GDM1 (cell line): ENCODE results near the gene MLKL.
"Not testable (repeated sequence)": the region's sequence is repeated elsewhere in the genome, so short reads cannot be mapped to it uniquely, and the experiment has no call there.

ENCODE experiments used
- DNase-seq: peaks from one replicate; lab custom pipeline; 2025; lab: John Stamatoyannopoulos, UW

MLKL gene

DNA sequence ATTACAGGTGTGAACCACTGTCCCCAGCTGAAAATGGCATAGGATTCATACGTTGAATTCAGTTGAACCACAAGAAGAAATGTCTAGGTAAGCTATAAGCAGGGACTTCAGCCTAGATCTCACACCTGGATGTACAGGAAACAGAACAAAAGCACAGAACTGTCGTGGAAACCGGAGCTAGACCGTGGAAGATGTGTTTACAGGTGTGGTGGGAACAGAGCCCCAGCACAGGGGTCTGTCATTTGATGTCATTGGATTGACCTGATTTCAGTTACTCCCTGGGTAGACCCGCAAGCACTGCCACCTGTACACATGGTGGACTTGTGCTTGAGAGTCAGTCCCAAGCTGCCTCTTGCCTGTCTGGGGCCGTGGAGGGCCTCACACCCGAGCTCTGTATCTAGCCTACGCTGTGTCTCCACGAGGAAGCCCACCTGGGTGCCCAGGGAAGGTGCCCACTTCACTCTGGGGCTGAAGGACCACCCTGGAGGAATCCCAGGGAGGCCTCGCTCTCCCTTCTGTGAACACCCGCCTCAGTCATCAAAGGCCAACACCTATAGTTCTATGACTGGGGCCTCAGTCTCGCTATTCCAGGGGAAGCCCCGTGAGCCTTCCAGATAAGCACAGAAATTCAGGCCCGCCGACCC is 32.2 kb upstream of the MLKL start:
- DNase-seq: no peak

DNA sequence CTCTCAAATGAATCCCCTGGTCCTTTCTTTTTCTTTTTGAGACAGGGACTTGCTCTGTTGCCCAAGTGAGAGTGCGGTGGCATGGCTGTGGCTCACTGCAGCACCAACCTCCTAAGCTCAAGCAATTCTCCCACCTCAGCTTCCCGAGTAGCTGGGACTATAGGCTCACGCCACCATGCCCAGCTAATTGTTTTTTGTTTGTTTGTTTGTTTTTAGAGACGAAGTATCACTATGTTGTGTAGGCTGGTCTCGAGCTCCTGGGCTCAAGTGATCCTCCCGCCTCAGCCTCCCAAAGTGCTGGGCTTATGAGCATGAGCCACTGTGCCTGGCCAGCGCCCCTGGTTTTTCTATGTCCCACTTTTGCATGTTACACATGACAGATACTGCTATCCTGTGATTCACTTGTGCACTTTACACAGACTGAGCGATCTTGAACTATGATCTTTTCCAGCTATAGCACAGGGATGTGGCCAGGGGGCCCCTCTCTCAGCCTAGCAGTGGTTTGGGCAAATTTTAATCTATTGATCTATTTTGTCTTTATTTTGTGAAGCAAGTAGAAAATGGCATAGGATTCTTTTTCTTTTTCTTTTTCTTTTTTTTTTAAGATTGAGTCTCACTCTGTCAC is 31.3 kb upstream of the MLKL start:
- DNase-seq: no peak

DNA sequence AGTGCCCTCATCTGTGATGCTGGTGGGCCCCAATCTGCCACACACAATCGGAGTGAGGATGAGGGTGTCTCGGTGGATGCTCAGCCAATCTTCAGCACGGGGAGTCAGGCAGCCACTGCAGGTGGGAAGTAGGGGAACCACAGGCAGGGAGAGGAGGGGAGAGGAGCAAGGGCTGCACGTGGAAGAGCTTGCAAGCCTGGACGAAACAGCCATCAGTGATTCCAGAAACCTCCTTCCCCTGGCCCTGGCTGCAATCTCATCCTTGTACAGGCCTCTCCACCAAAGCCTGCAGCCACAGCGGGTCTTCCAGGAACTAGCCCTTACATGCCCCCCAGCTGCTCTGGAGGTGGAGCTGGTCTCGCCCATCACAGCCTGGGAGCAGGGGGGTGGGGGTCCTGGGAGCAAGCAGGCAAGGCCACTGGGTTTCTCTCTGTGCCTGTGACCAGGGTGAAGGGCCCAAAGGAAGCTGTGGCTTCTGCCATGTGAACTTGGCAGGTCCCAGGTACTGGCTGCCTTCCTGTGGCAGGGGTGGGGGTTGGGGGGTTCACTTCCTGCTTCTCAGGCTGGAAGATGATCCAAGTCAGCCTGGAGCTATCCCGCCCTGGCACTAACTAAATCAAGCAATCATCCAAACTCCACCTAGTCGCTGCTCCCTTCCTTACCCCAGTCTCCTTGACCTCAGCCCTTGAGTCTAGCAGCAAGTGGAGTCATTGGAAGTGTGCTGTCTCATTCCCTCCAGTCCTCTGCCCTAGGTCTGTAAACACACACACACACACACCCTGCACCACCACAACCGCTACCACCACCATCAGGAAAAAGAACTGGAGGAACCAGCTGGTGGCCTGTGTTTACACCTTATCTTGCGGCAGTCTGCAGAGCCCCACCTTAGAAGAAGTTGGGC is 29.4 kb upstream of the MLKL start:
- peak; percentile 48 for DNase-seq

DNA sequence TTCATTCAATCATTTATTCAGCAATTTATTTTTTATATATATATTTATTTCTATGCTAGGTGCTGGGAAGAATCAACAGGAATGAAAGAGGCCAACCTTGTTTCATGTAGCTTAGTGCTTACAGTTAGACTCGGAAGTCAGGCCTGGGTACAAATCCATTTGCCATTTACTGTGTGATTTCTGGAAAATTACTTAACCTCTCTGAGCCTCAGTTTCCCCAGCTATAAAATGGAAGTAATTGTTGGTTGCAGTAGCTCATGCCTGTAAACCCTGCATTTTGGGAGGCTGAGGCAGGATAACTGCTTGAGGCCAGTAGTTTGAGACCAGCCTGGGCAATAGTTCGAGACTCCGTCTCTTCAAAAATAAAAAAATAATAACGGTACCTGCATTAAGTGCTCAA is 27.2 kb upstream of the MLKL start:
- no peak for DNase-seq

DNA sequence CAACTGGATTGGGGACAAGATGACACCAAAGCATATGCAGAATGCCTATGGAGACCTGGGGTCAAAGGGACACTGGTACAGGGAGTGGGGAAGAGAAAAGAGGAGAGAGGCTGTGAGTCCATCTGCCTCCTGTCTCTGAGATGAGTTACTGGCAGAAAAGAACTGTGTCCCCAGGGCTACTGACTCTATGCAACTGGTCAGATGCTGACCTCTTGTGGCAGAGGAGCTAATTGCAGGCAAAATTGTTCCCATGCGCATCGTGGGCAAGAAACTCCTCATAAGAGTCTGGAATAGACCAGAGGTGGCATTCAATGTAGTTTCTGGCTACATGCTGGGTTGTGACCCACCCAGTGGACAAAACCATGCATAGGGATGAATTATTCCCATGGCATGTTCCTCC is 26.1 kb upstream of the MLKL start:
- DNase-seq: no peak

DNA sequence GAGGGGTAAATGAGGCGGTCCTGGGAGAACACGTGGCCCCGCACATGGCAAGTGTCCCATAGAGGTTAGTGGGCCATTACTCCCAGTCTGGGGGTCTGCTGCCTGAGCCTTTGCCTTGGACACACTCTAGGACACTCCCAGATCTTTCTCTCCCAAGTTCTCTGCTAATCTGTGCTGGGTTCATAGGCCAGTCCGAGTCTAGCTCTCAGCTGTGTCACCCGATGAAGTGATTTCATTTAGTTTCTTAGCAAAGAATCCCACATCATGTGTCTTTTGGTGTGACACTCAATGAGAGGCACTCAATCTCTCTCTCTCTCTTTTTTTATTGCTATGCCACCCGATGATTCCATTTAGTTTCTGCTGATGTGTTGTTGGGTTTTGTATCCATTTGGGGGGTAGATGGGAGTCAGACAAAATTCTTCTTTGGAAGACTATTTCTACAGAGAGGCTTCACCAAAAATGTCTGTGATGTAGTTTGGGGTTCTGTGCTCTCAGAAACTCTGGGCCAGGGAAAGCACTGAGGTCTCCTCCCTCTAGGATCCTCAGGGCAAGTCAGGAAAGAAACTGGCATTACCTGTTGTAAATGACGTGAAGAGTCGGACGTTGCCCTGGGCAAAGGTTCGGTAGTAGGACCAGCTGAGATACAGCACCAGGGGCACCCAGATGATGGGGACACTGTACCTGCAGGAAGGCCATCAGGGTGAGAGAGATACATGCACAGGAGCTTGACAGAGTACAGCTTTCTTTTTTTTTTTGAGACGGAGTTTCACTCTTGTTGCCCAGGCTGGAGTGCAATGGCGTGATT is 25.2 kb upstream of the MLKL start:
- no peak for DNase-seq

DNA sequence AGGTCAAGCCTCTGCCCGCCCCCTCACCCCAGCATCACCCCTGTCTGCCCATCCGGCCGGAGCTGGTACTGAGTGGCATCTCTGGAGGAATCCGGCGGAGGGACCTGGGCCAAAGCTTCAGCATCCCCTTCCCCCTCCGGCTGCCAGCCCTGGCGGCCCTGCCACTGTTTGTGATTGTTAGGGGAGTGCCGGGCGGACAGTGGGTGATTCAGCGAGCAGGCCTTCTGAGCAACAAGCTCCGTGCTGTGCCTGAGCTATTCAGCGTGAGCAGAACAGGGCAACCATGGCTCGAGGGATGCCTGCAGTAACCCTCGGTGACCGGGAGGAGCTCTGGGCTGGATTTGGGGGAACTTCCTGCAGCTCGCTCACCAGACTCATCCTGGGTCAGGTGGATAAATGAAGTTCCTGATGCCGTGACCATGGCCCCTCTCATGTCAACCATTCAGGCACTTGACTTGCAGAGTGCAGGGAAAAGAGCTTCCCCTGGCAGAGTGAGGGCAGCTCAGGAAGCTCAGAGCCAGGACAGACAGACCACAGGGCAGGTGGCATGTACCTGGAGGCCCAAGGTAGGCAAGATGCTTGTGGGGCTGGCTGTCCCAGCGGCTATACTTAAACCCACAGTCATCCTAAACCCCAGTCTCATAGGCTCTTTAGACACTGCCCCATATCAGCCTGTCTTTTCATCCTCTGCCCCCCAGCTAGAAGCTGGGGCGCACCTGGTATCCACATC is 24.3 kb upstream of the MLKL start:
- no peak for DNase-seq

DNA sequence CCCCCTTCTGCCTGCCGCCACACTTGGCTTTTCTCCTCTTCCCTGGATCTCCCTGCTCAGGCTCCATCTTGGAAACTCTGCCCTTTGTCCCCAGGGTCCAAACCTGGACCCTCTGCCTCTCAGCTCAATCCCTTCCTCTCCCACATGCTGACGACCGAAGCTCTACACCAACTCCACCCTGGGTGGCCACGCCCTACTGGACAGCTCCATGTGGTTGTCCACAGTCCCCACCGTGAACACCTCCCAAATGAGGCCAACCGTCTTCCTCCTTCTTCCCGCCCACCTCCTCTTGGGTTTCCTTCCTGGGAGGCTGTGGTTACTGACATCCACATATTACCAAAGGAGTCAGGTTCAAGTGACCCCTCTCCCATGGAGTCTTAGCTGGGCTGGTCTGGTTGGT is 22.6 kb upstream of the MLKL start:
- DNase-seq: no peak

DNA sequence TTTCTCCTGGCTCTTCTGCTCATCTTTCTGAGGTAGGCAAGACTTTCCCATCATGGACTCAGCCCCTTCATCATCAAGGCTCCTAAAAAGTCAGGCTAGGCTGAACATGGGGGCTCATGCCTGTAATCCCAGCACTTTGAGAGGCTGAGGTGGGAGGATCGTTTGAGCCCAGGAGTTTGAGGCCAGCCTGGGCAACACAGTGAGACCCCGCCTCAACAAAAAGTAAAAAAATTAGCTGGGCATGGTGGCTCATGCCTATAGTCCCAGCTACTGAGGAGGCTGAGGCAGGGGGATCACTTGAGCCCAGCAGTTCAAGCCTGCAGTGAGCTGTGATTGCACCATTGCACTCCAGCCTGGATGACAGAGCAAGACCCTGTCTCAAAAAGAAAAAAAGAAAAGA is 21.5 kb upstream of the MLKL start:
- DNase-seq: not testable (repeated sequence)

DNA sequence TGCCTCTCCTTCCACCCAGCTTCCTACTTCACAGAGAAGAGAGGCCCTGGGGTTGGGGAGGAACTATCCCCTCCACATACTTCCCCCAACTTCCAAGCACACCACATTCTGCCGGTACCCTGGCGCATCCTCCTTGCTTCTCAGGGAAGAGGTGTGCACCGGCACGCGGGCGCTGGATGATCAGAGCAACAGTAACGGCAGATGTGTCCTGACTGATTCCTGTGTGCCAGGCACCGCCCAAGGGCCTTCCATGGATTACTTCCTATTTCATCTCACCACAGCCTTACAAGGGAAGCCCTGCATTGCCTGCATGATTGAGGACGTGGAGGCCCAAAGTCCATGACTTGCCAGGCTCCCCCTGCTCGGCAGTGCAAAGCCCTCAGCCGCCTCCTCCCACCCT is 21.1 kb upstream of the MLKL start:
- no peak for DNase-seq

DNA sequence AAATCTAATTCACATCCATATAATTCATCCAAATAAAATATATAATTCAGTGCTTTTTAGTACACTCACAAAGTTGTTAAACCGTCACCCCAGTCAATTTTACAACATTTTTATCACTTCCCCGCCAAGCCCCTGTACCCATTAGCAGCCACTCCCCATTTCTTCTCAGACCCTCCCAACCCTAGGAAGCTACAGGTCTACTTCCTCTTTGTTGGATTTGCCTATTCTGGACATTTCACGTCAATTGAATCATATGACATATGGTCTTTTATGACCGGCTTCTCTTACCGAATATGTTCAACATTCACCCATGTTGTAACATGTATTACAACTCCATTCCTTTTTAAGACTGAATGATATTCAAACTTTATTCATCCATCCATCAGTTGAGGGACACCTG is 19.9 kb upstream of the MLKL start:
- DNase-seq: no peak

DNA sequence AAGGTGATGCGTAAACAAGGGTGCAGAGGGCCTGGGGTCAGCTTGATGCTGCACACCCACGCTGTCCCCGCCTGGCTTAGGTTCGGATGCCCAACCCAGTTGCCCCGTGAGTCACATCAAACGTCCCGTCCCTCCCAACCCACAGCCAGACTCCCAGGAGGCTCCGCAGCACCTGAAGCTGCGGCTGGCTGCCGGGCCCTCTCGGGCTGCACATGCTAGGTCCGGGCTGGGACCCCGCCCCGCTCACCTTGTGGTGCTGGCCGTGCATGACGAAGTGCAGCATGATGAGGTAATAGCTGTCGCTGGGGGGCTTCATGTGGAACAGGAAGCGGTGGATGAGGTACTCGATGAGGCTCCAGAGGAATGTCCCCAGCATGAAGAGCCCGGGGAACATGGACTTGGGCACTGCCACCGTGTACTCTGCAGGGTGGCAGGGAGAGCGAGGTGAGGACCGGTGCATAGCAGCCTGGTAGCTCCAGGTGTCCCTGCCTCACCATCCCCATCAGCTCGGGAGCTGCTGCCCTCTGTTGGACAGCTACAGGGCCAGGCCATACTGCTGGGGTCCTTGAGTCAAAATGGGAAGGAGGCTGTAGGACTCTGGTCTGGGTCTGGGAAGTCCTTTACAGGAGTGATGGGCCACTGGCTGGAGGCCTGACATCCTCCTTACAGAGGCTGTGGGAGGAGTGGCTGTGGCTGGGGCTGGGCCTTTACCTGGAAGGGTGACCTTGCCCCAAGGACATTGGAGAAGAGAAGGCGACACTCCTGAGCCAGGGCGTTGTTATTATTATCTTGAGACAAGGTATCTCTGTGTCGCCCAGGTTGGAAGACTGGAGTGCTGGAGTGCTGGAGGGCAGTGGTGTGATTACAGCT is 18.3 kb upstream of the MLKL start:
- DNase-seq: no peak

DNA sequence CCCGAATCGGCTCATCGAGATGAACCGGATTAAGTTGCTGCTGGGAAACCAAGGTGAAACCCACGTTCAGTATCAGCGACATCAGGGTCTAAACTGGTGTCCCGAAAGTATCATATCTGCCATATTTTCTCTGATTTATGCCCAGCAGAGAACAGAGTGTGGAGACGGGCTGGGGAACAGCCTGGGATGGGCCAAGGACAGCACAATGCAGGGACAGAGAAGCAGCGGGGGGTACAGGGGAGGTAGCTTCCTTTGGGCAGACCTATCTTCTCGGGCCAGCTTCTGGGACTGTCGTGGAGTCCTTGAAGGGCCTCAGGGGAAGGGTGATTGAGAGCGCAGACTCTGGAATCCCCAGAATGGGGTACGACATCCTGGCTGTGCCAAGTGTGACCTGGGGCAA is 17.5 kb upstream of the MLKL start:
- DNase-seq: no peak

DNA sequence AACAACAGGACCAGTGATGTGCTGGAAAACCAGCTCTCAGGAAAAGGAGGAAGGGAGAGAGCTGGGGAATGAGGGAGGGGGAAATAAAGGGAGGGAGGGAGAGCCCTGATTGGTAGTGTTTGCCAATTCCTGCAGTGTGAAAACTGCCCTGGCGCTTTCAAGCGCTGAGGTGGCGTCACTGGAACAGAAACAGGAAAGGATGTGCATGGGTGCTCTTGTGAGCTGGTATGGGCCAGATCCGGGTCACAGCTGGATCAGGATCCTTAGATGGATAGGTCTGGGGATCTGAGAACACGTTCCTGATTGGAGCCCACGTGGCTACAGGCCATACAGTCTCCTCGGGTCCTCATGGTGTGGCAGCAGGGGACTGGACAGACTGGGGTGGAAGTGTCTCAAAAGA is 16.7 kb upstream of the MLKL start:
- no peak for DNase-seq

DNA sequence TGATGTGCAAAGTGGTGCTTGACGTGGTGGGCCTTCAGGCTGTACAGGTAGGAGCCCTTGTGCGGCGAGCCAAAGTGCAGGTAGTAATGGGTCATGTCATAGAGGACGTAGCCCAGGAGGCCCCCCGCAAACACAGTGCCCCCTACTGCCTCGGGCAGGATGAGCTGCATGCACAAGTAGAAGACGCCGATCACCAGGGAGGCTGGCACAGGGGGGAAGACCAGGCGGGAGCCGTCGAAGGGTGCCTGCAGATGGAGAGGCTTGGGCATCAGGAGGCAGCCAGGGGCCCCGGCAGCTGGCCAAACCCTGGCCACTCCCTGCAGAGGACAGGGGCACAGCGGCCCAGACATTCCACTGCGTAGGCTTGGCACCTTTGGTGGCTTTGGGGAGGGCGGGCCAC is 15.7 kb upstream of the MLKL start:
- no peak for DNase-seq

DNA sequence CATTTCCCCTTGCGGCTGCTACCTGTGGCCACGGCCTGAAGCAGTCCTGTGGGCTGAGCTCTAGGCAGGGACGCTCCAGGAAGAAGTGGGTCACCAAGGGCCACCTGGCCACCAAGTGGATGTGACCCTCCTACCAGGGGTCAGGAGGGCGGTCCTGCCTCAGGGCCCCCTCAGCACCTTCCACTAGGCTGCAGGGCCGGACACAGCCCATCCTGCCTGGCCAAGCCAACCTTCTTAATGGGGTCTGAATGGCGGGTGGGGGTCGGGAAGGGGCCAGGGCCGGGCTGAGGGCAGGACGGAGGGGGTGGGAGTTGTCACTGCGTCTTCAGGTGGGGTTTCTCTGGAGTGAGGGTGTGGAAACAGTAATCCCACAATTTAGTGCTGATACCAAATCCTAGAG is 13.2 kb upstream of the MLKL start:
- no peak for DNase-seq

DNA sequence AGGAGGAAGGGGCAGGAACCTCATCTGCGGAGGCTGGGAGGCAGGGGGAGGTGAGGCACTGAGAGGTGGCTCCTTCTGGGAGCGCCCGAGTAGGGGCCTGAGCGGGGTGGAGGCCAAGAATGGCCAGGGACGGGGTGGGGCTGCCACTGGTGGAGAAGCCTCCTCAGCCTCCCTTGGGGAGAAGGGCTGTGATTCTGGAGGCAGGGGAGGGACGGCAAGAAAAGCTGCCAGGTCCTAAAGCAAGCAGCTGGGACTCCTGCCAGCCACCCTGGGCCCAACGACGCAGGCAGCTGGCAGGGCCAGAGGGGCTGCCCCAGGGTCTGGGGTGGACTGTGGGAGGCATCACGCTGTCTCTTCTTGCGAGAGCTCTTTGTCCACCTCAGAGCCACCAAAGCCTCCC is 12.7 kb upstream of the MLKL start:
- no peak for DNase-seq

DNA sequence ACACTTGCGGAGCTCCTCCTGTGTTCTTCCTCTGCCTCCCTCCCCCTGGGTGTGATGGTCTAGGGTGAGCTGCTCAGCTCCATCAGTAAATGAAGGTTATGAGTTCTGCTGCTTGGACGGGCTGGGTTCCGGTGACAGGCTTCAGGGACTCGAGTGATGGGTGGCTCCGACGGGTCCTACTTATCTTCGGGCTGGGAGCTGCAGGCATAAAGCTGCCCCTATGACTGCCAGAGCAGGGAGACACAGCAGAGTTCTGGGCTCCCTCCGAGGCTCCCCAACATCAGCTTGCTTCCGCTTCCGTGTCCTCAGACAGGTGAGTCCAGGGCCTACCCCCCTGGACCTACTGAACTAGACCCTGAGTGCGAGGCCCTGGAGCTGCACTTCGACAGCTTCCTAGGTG is 11.3 kb upstream of the MLKL start:
- no peak for DNase-seq

DNA sequence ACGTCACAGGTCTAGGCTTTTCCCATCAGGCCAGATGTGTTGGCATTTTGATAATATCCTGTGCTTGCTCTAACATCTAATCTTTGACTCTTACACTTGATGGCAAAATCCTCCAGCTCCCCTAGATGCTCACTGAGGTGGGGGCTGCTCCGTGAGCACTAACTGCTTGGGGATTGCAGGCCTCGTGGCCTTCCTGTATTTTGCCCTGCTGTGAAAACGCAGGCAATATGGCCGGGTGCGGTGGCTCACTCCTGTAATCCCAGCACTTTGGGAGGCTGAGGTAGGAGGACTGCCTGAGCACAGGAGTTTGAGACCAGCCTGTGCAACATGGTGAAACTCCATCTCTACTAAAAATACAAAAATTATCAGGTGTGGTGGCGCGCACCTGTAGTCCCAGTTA is 9.7 kb upstream of the MLKL start:
- no peak for DNase-seq

DNA sequence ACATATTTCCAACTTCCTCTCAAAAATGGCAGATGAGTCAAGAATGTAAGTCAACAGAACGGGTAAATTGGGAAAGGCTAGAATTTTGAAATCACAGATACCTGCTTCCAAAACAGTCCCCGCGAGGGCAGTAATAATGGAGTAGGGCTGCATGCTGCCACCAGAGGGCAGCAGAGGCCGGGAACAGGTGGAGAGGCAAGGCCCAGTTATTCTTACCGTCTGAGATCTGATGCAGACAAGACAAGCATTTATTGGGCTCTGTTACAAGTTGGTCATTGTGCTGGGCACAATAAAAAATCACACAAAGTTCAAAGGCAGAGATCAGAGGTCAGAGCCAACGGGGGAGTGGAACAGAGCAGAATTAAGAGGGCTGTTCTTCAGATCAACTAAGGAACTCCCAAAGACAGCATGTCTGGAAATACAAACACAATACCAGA is 8.8 kb upstream of the MLKL start:
- peak; percentile 18 for DNase-seq

DNA sequence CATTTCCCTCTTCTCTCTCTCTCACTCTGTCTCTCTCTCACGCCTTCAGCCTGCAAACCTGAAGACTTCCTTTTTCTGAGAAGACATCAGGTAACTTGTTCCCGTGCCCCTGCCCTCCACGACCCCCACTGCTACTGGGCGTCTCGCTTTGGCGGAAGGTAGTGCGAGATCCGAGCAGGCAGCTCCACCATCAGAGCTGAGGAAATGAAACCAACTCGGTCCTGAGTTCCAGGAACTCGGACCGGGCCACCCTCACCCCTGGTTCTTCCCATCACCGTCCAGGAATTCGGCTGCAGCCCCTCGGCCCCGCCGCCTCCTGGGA is 585 bp downstream of the MLKL start:
- DNase-seq: no peak
